GM13977 (cell line): Measurements from ENCODE around the gene NUCB1.

Experiments used
- DNase-seq: peaks from one replicate; pipeline ENCODE4 v3.0.0; 2012; ENCODE audit warnings: low spot score
- in situ Hi-C: fragments of 300-500 bp; cut with MboI; formaldehyde crosslinking; loops from one replicate; pipeline ENCODE4 v1.12.0; 2022; ENCODE audit warnings: low sequenced_read_pairs, low pct_unique_long_range_greater_than_20kb, mixed read lengths, inconsistent platforms; ENCODE audit not compliant: unreplicated experiment
- TF ChIP-seq, protein P1 (sequence below): IDR thresholded peaks from 2 replicates; pipeline ENCODE4 v1.5.1; 2012; ENCODE audit warnings: mild to moderate bottlenecking, control low read depth; ENCODE audit not compliant: insufficient read depth; ENCODE audit errors: extremely low read depth, missing control alignments

Gene NUCB1

DNA sequence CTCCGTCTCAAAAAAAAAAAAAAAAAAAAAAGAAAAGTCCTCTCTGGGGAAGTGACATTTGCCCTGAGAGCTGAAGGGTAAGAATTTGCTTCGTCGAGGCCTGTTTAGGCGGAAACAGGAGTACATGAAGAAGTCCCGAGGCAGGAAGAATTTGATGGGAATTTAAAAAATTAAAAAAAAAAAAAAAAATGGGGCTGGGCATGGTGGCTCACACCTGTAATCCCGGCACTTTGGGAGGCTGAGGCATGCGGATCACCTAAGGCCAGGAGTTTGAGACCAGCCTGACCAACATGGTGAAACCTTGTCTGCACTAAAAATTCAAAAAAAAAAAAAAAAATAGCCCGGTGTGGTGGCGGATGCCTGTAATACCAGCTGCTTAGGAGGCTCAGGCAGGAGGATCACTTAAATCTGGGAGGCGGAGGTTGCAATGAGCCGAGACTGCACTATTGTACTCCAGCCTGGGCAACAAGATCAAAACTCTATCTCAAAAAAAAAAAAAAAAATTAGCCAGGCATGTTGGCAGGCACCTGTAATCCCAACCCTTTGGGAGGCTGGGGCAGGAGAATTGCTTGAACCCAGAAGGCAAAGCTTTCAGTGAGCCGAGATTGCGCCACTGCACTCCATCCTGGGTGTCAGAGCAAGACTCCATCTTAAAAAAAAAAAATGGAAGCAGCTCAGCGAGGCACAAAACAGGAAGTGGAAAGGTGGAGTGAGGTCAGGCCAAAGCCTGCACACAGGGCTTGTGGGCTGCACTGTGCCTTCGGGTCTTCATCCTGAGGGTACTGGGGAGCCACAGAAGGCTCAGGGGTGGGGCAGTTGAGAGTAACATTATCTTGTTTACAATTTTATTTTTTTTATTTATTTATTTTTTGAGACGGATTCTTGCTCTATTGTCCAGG, 59.5 kb downstream of the NUCB1 start:
- TF ChIP-seq, protein P1, sequence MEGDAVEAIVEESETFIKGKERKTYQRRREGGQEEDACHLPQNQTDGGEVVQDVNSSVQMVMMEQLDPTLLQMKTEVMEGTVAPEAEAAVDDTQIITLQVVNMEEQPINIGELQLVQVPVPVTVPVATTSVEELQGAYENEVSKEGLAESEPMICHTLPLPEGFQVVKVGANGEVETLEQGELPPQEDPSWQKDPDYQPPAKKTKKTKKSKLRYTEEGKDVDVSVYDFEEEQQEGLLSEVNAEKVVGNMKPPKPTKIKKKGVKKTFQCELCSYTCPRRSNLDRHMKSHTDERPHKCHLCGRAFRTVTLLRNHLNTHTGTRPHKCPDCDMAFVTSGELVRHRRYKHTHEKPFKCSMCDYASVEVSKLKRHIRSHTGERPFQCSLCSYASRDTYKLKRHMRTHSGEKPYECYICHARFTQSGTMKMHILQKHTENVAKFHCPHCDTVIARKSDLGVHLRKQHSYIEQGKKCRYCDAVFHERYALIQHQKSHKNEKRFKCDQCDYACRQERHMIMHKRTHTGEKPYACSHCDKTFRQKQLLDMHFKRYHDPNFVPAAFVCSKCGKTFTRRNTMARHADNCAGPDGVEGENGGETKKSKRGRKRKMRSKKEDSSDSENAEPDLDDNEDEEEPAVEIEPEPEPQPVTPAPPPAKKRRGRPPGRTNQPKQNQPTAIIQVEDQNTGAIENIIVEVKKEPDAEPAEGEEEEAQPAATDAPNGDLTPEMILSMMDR, result no peak
- no peak for DNase-seq
- in situ Hi-C loops, result loop anchor here (25.0 kb wide), 2 partner anchors 97 to 322 kb away; partner anchors contain the start of genes CA11, DBP, PLEKHA4 and PPP1R15A

DNA sequence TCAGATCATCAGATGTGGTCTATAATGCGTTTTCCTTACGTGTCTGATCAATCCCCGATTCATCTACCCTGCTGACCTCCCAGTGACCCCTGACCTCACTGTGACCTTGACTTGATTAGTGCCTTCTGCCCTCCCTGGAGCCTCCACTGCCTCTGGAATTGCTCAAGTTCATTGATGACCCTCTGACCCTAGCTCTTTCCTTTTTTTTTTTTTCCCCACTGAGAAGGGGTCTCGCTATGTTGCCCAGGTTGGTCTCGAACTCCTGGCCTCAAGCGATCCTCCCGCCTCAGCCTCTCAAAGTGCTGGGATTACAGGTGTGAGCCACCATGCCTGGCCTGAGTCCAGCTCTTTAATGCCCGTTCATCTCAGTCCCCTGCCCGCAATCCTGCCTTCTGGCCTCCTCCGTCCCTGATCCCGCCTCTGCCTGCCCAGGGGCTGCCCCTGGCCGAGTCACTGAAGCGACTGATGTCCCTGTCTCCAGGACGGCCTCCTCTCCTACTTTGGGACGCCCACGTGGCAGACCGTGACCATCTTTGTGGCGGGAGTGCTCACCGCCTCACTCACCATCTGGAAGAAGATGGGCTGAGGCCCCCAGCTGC, 61.0 kb downstream of the NUCB1 start:
- DNase-seq, result no peak
- TF ChIP-seq, protein P1, result no peak
- in situ Hi-C loops, result loop anchor here (25.0 kb wide), 2 partner anchors 99 to 324 kb away; partner anchors contain the start of genes CA11, DBP, PLEKHA4 and PPP1R15A

DNA sequence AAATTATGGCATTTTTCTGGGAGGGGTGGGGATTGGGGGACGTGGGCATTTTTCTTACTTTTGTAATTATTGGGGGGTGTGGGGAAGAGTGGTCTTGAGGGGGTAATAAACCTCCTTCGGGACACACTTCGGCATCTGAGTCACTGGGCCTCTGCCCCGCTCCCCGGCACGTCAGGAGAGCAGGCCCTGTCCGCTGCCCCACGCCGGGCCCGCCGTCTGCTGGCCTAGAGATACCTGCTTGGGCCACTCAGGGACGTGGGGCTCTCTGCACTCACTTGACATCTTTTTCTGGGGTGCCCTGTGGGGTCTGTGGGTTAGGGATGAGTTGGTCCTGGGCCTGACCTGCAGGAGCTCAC, 61.5 kb downstream of the NUCB1 start:
- in situ Hi-C loops, result loop anchor here (25.0 kb wide), 2 partner anchors 99 to 324 kb away; partner anchors contain the start of genes CA11, DBP, PLEKHA4 and PPP1R15A
- TF ChIP-seq, protein P1, result no peak
- no peak for DNase-seq

DNA sequence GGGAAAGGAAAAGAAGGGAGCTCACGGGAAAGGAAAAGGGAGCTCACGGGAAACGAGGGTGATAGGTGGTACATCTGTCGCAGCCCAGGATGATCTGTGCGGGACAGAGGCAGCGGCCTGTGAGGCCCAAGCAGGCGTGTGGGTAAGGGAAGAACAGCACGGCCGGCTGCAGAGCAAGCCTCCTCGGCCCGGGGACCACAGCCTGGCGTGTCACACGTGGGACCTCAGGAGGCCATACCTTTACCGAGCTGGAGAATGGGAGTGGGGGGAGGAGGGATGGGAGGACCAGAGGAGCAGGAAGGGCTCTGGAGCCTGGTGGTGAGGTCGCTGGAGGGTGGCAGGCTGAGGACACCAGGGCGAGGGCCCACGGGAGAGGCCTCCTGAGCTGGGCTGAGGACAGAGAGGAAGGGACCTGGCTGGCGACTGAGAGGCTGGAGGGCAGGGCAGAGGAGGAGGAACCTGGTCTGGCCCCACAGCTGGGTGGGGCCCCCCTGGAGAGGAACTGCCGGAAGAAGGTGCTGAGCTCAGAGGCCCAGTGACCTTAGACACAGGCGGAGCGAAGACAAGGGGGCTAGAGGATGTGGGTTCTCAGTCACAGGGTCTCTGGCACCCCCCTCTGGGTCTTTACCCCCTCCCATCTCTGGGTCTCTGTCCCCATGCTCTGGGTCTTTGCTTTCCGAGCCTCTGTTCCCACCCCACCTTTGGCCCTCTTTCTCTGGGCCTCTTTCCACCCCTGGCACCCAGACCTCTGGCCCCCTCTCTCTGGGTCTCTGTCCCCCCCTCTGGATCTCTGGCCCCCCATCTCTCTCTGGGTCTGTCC, 62.1 kb downstream of the NUCB1 start:
- TF ChIP-seq, protein P1, result no peak
- in situ Hi-C loops, result loop anchor here (25.0 kb wide), 2 partner anchors 100 to 325 kb away; partner anchors contain the start of genes CA11, DBP, PLEKHA4 and PPP1R15A
- peak; percentile 84 for DNase-seq

DNA sequence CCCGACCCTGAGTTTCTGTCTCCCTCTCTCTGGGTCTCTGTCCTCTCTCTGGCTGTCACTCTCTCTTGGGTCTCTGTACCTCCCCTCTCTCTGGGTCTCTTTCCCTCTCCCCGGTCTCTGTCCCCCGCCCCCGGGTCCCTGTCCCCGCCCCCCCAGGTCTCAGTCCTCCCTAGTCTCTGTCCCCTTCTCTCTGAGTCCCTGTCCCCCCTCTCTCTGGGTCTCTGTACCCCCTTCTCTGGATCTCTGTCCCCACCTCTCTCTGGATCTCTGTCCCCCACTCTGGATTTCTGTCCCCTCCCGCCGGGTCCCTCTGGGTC, 62.7 kb downstream of the NUCB1 start:
- no peak for DNase-seq
- TF ChIP-seq, protein P1, result no peak
- in situ Hi-C loops, result loop anchor here (25.0 kb wide), 2 partner anchors 101 to 326 kb away; partner anchors contain the start of genes CA11, DBP, PLEKHA4 and PPP1R15A
